Activated gamma-delta T cell treated with Interleukin-2 at 50 U/mL for 16 hours (primary cell): ENCODE data around the gene FLT3.
"Not testable (repeated sequence)": the region's sequence is repeated elsewhere in the genome, so short reads cannot be mapped to it uniquely, and the experiment has no call there.

ENCODE experiments used
- DNase-seq: peaks from one replicate; pipeline ENCODE4 v3.0.0-alpha.2; 2020

FLT3 gene

GRCh38 chr13:28100150-28101121 is at the start of gene FLT3:
Gene FLT3, minus strand, starts transcription at chr13:28100576. Its CDS starts 66 bp downstream, at chr13:28100510.
- peak; percentile 4 for DNase-seq

- no peak for DNase-seq
Measured at GRCh38 chr13:28147495-28147894, 47.1 kb upstream of the FLT3 start.

GRCh38 chr13:28145049-28145448 is 44.7 kb upstream of the FLT3 start:
- DNase-seq, result no peak

- DNase-seq, result not testable (repeated sequence)
Measured at GRCh38 chr13:28141542-28141941, 41.2 kb upstream of the FLT3 start.

GRCh38 chr13:28140433-28141125 is 40.2 kb upstream of the FLT3 start:
- no peak for DNase-seq

GRCh38 chr13:28138756-28139470 is 38.5 kb upstream of the FLT3 start:
- DNase-seq, result peak; percentile 87

GRCh38 chr13:28138012-28138755 is 37.8 kb upstream of the FLT3 start, which contains the start of gene PAN3:
Gene PAN3, plus strand, starts transcription at chr13:28138545. Its CDS starts 113 bp downstream, at chr13:28138658.
- DNase-seq, result peak; percentile 91

GRCh38 chr13:28137596-28137995 is 37.2 kb upstream of the FLT3 start:
- DNase-seq, result no peak

GRCh38 chr13:28136916-28137315 is 36.5 kb upstream of the FLT3 start:
- no peak for DNase-seq

- DNase-seq, result no peak
Measured at GRCh38 chr13:28131646-28132045, 31.3 kb upstream of the FLT3 start.

- DNase-seq, result no peak
Measured at GRCh38 chr13:28129911-28130693, 29.7 kb upstream of the FLT3 start.

GRCh38 chr13:28128926-28129325 is 28.6 kb upstream of the FLT3 start:
- no peak for DNase-seq

GRCh38 chr13:28128030-28128429 is 27.7 kb upstream of the FLT3 start:
- DNase-seq, result no peak

GRCh38 chr13:28121224-28121623 is 20.8 kb upstream of the FLT3 start:
- no peak for DNase-seq

GRCh38 chr13:28120317-28120716 is 19.9 kb upstream of the FLT3 start:
- no peak for DNase-seq

- no peak for DNase-seq
Measured at GRCh38 chr13:28117689-28118377, 17.5 kb upstream of the FLT3 start.

- DNase-seq, result no peak
Measured at GRCh38 chr13:28116736-28117135, 16.4 kb upstream of the FLT3 start.

- no peak for DNase-seq
Measured at GRCh38 chr13:28110414-28110813, 10.0 kb upstream of the FLT3 start.

GRCh38 chr13:28106976-28107375 is 6.6 kb upstream of the FLT3 start:
- no peak for DNase-seq

GRCh38 chr13:28101886-28102285 is 1.5 kb upstream of the FLT3 start:
- DNase-seq, result not testable (repeated sequence)
